WTC11 (cell line): ENCODE measurements around the gene CACNG3. TPM values are rescaled to one million over a fixed set of nuclear protein-coding genes. Genes with fewer than 3 reads are reported as not detected.
"Not testable (repeated sequence)": the region's sequence is repeated elsewhere in the genome, so short reads cannot be mapped to it uniquely, and the experiment has no call there.

ENCODE experiments used
- ATAC-seq: fragments of 200-7000 bp; cut with Tn5 transposase; 2 replicates; pipeline ENCODE4 v1.10.0; 2021; ENCODE audit warnings: mild to moderate bottlenecking, moderate library complexity
- CTCF ChIA-PET: fragments of 300-600 bp; sonication (Branson Sonifier 250); formaldehyde crosslinking; loops from one replicate; lab custom pipeline; 2021; ENCODE audit warnings: antibody characterized with exemption; lab: Charles Lee
- POLR2A ChIA-PET: fragments of 350-600 bp; sonication (Branson Sonifier 250); formaldehyde crosslinking; loops from one replicate; lab custom pipeline; 2021; ENCODE audit warnings: antibody characterized with exemption; lab: Charles Lee
- DNase-seq: peaks from one replicate; pipeline ENCODE4 v3.0.0; 2021; ENCODE audit warnings: low spot score
- H3K27ac Mint-ChIP-seq: 2 replicates; pipeline ENCODE4 v1.8.0; 2021; ENCODE audit warnings: mixed read lengths
- H3K27me3 Mint-ChIP-seq: 2 replicates; pipeline ENCODE4 v1.8.0; 2021; ENCODE audit warnings: low read depth, mild to moderate bottlenecking, moderate library complexity, mixed read lengths
- H3K36me3 Mint-ChIP-seq: 2 replicates; pipeline ENCODE4 v1.8.0; 2021; ENCODE audit warnings: mixed read lengths
- H3K4me1 Mint-ChIP-seq: 2 replicates; pipeline ENCODE4 v1.8.0; 2022; ENCODE audit warnings: mixed read lengths
- H3K4me3 Mint-ChIP-seq: 2 replicates; pipeline ENCODE4 v1.8.0; 2021; ENCODE audit warnings: mild to moderate bottlenecking, moderate library complexity, mixed read lengths
- H3K9me3 Mint-ChIP-seq: 2 replicates; pipeline ENCODE4 v1.8.0; 2021; ENCODE audit warnings: mixed read lengths
- ETV6 ChIP-seq: sonication (generic); formaldehyde crosslinking; IDR thresholded peaks from 2 replicates; pipeline ENCODE4 v1.8.1; 2022; ENCODE audit warnings: mild to moderate bottlenecking, missing genetic modification reagents
- GABPB1 ChIP-seq: sonication (generic); formaldehyde crosslinking; IDR thresholded peaks from 2 replicates; pipeline ENCODE4 v1.8.1; 2023; ENCODE audit warnings: mild to moderate bottlenecking, missing genetic modification reagents
- JAZF1 ChIP-seq: fragments of 250-450 bp; sonication (Bioruptor Pico); IDR thresholded peaks from 2 replicates; pipeline ENCODE4 v1.9.0; 2021; ENCODE audit warnings: moderate library complexity, mild to moderate bottlenecking, inconsistent platforms
- JUN ChIP-seq: sonication (generic); formaldehyde crosslinking; IDR thresholded peaks from 2 replicates; pipeline ENCODE4 v1.8.0; 2023; ENCODE audit warnings: mild to moderate bottlenecking, missing genetic modification reagents
- KAT7 ChIP-seq: sonication (generic); formaldehyde crosslinking; IDR thresholded peaks from 2 replicates; pipeline ENCODE4 v1.8.1; 2023; ENCODE audit warnings: missing genetic modification reagents, mild to moderate bottlenecking, borderline replicate concordance
- OVOL2 ChIP-seq: fragments of 250-450 bp; sonication (Bioruptor Pico); IDR thresholded peaks from 2 replicates; pipeline ENCODE4 v1.9.0; 2021; ENCODE audit warnings: mild to moderate bottlenecking, borderline replicate concordance
- PRRX2 ChIP-seq: fragments of 250-450 bp; sonication (Bioruptor Pico); IDR thresholded peaks from 2 replicates; pipeline ENCODE4 v1.8.0; 2021; ENCODE audit warnings: mild to moderate bottlenecking
- RORB ChIP-seq: fragments of 250-450 bp; sonication (Bioruptor Pico); IDR thresholded peaks from 2 replicates; pipeline ENCODE4 v1.9.0; 2021; ENCODE audit warnings: mild to moderate bottlenecking
- TCF7 ChIP-seq: sonication (generic); formaldehyde crosslinking; IDR thresholded peaks from 2 replicates; pipeline ENCODE4 v1.8.0; 2022; ENCODE audit warnings: mild to moderate bottlenecking, low read depth, missing genetic modification reagents, moderate library complexity
- TEAD1 ChIP-seq: sonication (generic); formaldehyde crosslinking; IDR thresholded peaks from 2 replicates; pipeline ENCODE4 v1.8.0; 2022; ENCODE audit warnings: mild to moderate bottlenecking, missing genetic modification reagents
- ZNF416 ChIP-seq: fragments of 250-450 bp; sonication (Bioruptor Pico); IDR thresholded peaks from 2 replicates; pipeline ENCODE4 v1.9.0; 2021; ENCODE audit warnings: mild to moderate bottlenecking, inconsistent platforms
- ZNF423 ChIP-seq: fragments of 250-450 bp; sonication (Bioruptor Pico); IDR thresholded peaks from 2 replicates; pipeline ENCODE4 v2.1.2; 2022; ENCODE audit warnings: mild to moderate bottlenecking, moderate library complexity
- total RNA-seq: library from RNA; stranded (reverse); gene quantifications from 3 replicates; pipeline ENCODE4 v1.2.3, GENCODE V29; 2021
- TF ChIP-seq, protein P1 (sequence below): sonication (generic); formaldehyde crosslinking; IDR thresholded peaks from 2 replicates; pipeline ENCODE4 v1.8.1; 2022; ENCODE audit warnings: low read depth, mild to moderate bottlenecking, moderate library complexity, missing genetic modification reagents, borderline replicate concordance
- TF ChIP-seq, protein P2 (sequence below): sonication (generic); formaldehyde crosslinking; IDR thresholded peaks from 2 replicates; pipeline ENCODE4 v1.8.1; 2022; ENCODE audit warnings: mild to moderate bottlenecking, missing genetic modification reagents, moderate library complexity, borderline replicate concordance
- TF ChIP-seq, protein P3 (sequence below): sonication (generic); formaldehyde crosslinking; IDR thresholded peaks from 2 replicates; pipeline ENCODE4 v1.8.0; 2022; ENCODE audit warnings: missing genetic modification reagents
- TF ChIP-seq, protein P4 (sequence below): fragments of 200-600 bp; IDR thresholded peaks from 2 replicates; pipeline ENCODE4 v1.8.0; 2022; ENCODE audit warnings: antibody characterized with exemption
- TF ChIP-seq, protein P5 (sequence below): sonication (generic); formaldehyde crosslinking; conservative IDR thresholded peaks from 2 replicates; pipeline ENCODE4 v1.8.1; 2023; ENCODE audit warnings: mild to moderate bottlenecking, low read depth, missing genetic modification reagents, moderate library complexity

Gene CACNG3
- total RNA-seq, 1 experiment from 2014 or later: not detected

DNA sequence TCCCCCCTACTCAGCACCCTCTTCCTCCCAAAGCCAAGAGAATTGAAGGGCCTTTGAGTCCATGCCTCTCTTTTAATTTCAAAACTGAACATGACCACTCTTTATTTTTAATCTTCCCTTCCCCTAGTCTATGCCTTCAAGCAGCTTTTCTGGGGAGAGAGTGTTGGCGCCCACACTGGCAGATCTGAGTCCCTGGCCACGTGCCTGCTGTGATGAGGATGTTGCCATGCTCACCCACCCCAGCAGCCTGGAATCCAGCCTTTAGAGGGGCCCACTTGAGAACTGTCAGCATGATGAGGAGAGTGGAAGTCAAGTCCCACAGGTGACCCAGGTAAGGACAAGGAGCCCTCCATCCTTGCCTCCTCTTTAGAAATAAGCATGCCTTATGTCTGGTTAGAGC lies 20.3 kb upstream of the CACNG3 start:
- POLR2A ChIA-PET: no interaction called here
- no peaks in the 10 kb centered on the region for H3K27me3 Mint-ChIP-seq
- ATAC-seq: no peak

DNA sequence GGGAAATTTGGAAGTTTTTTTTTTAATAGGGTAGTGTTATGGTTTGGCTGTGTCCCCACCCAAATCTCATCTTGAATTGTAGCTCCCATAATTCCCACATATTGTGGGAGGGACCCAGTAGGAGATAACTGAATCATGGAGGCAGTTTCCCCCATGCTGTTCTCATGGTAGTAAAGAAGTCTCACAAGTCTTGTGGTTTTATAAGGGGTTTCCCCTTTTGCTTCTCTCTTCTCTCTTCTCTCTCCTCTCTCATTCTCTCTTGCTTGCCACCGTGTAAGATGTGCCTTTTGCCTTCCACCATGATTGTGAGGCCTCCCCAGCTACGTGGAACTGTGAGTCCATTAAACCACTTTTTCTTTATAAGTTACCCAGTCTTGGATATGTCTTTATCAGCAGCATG lies 17.3 kb upstream of the CACNG3 start:
- POLR2A ChIA-PET, H3K4me3 Mint-ChIP-seq, CTCF ChIA-PET: not testable (repeated sequence)

More for the DNA sequence above, 20.3 kb upstream of the CACNG3 start:
- CTCF ChIA-PET: interaction anchor here (0.5 kb wide), 1 partner anchor 280 kb away, joined by 3 read pairs; no protein-coding TSS in a partner anchor
- Mint-ChIP-seq H3K27ac (no peak overlapping the region), H3K4me1 (no peaks in the 10 kb centered on the region), H3K36me3 (peaks cover 14% of the 10 kb centered on the region), H3K9me3 (peaks cover 30% of the 10 kb centered on the region)
- TF ChIP-seq TCF7 (CRISPR knock-in tag) (no peak), JAZF1 (CRISPR knock-in tag) (no peak), ETV6 (no peak)
- TF ChIP-seq, all 79 proteins: peak for 0
- no peak overlapping the region for H3K4me3 Mint-ChIP-seq
- no peak for DNase-seq

DNA sequence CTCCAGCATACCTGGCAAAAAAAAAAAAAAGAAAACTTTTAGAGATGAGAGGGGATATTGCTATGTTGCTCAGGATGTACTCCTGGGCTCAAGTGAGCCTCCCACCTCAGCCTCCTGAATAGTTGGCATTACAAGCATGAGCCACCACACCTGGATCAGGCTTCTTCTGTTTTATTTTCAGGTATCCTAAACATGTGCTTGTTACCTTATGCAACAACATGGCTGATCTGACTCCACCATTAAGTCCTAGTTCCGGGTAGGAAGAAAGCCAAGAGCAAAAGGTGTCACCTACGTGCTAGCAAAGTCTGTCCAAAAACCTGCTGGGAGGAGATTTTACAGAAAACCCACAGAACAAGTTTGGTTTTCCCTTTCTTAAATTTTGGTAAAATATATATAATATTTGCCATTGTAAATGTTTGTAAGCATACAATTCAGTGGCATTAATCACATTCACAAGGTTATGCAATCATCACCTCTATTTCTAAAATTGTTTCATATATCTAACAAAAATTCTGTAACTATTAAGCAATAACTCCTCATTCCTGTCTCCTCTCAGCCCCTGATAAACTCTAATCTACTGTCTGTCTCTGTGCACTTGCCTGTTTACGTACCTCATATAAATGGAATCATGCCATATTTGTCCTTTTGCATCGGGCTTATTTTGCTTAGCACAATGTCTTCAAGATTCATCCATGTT lies 9.1 kb upstream of the CACNG3 start:
- Mint-ChIP-seq H3K27me3 (no peaks in the 10 kb centered on the region), H3K4me1 (no peaks in the 10 kb centered on the region), H3K9me3 (no peaks in the 10 kb centered on the region), H3K36me3 (no peaks in the 10 kb centered on the region), H3K4me3 (no peak overlapping the region), H3K27ac (no peak overlapping the region)
- ChIA-PET CTCF (interaction anchor here (1.7 to 2.3 kb wide), 2 partner anchors 9 to 176 kb away, joined by 4 to 9 read pairs; partner anchors contain the start of gene CACNG3), POLR2A (no interaction called here)
- DNase-seq (no peak), ATAC-seq (no peak)
- TF ChIP-seq, protein P1, sequence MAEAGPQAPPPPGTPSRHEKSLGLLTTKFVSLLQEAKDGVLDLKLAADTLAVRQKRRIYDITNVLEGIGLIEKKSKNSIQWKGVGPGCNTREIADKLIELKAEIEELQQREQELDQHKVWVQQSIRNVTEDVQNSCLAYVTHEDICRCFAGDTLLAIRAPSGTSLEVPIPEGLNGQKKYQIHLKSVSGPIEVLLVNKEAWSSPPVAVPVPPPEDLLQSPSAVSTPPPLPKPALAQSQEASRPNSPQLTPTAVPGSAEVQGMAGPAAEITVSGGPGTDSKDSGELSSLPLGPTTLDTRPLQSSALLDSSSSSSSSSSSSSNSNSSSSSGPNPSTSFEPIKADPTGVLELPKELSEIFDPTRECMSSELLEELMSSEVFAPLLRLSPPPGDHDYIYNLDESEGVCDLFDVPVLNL (CRISPR knock-in tag): no peak
- TF ChIP-seq GABPB1: no peak
- TF ChIP-seq OVOL2: no peak
- TF ChIP-seq, protein P2, sequence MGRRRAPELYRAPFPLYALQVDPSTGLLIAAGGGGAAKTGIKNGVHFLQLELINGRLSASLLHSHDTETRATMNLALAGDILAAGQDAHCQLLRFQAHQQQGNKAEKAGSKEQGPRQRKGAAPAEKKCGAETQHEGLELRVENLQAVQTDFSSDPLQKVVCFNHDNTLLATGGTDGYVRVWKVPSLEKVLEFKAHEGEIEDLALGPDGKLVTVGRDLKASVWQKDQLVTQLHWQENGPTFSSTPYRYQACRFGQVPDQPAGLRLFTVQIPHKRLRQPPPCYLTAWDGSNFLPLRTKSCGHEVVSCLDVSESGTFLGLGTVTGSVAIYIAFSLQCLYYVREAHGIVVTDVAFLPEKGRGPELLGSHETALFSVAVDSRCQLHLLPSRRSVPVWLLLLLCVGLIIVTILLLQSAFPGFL (CRISPR knock-in tag): no peak
- TF ChIP-seq, protein P3, sequence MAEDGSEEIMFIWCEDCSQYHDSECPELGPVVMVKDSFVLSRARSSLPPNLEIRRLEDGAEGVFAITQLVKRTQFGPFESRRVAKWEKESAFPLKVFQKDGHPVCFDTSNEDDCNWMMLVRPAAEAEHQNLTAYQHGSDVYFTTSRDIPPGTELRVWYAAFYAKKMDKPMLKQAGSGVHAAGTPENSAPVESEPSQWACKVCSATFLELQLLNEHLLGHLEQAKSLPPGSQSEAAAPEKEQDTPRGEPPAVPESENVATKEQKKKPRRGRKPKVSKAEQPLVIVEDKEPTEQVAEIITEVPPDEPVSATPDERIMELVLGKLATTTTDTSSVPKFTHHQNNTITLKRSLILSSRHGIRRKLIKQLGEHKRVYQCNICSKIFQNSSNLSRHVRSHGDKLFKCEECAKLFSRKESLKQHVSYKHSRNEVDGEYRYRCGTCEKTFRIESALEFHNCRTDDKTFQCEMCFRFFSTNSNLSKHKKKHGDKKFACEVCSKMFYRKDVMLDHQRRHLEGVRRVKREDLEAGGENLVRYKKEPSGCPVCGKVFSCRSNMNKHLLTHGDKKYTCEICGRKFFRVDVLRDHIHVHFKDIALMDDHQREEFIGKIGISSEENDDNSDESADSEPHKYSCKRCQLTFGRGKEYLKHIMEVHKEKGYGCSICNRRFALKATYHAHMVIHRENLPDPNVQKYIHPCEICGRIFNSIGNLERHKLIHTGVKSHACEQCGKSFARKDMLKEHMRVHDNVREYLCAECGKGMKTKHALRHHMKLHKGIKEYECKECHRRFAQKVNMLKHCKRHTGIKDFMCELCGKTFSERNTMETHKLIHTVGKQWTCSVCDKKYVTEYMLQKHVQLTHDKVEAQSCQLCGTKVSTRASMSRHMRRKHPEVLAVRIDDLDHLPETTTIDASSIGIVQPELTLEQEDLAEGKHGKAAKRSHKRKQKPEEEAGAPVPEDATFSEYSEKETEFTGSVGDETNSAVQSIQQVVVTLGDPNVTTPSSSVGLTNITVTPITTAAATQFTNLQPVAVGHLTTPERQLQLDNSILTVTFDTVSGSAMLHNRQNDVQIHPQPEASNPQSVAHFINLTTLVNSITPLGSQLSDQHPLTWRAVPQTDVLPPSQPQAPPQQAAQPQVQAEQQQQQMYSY: no peak
- TF ChIP-seq ZNF423 (CRISPR knock-in tag): no peak
- TF ChIP-seq TEAD1 (CRISPR knock-in tag): no peak
- TF ChIP-seq PRRX2 (CRISPR knock-in tag): no peak
- TF ChIP-seq, protein P4, sequence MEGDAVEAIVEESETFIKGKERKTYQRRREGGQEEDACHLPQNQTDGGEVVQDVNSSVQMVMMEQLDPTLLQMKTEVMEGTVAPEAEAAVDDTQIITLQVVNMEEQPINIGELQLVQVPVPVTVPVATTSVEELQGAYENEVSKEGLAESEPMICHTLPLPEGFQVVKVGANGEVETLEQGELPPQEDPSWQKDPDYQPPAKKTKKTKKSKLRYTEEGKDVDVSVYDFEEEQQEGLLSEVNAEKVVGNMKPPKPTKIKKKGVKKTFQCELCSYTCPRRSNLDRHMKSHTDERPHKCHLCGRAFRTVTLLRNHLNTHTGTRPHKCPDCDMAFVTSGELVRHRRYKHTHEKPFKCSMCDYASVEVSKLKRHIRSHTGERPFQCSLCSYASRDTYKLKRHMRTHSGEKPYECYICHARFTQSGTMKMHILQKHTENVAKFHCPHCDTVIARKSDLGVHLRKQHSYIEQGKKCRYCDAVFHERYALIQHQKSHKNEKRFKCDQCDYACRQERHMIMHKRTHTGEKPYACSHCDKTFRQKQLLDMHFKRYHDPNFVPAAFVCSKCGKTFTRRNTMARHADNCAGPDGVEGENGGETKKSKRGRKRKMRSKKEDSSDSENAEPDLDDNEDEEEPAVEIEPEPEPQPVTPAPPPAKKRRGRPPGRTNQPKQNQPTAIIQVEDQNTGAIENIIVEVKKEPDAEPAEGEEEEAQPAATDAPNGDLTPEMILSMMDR: no peak
- no peak for TF ChIP-seq JUN
- TF ChIP-seq ZNF416 (CRISPR knock-in tag): no peak
- TF ChIP-seq, protein P5, sequence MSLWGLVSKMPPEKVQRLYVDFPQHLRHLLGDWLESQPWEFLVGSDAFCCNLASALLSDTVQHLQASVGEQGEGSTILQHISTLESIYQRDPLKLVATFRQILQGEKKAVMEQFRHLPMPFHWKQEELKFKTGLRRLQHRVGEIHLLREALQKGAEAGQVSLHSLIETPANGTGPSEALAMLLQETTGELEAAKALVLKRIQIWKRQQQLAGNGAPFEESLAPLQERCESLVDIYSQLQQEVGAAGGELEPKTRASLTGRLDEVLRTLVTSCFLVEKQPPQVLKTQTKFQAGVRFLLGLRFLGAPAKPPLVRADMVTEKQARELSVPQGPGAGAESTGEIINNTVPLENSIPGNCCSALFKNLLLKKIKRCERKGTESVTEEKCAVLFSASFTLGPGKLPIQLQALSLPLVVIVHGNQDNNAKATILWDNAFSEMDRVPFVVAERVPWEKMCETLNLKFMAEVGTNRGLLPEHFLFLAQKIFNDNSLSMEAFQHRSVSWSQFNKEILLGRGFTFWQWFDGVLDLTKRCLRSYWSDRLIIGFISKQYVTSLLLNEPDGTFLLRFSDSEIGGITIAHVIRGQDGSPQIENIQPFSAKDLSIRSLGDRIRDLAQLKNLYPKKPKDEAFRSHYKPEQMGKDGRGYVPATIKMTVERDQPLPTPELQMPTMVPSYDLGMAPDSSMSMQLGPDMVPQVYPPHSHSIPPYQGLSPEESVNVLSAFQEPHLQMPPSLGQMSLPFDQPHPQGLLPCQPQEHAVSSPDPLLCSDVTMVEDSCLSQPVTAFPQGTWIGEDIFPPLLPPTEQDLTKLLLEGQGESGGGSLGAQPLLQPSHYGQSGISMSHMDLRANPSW (CRISPR knock-in tag): no peak
- TF ChIP-seq KAT7 (CRISPR knock-in tag): no peak
- no peak for TF ChIP-seq RORB (CRISPR knock-in tag)

More for the DNA sequence above, 17.3 kb upstream of the CACNG3 start:
- not testable (repeated sequence) for H3K27ac Mint-ChIP-seq, DNase-seq, ATAC-seq, H3K4me1 Mint-ChIP-seq, H3K27me3 Mint-ChIP-seq
- H3K36me3 Mint-ChIP-seq: peaks cover 14% of the 10 kb centered on the region
- peaks cover 32% of the 10 kb centered on the region for H3K9me3 Mint-ChIP-seq
